ENCODE results near the gene ELP4.

The ELP4 gene

GRCh38 chr11:31478223-31478590 is 31.4 kb upstream of the ELP4 start:
- Histone ChIP-seq H3K27ac (replicated peaks; ENCODE audit: low read length) (no peak overlapping the region), H2AFZ (ENCODE audit: low read length) (no peak overlapping the region), H3K4me2 (ENCODE audit: insufficient read depth, low read length, poor library complexity, severe bottlenecking) (no peak overlapping the region), H3K27me3 (ENCODE audit: control insufficient read depth in 3 of 3, insufficient read depth in 3 of 3, low read depth in 1 of 3, low read length in 3 of 3) (no peaks in the 10 kb centered on the region), H3K4ac (ENCODE audit: low read length) (no peak overlapping the region), H3K9ac (ENCODE audit: low read depth, low read length, poor library complexity) (no peak overlapping the region), H4K91ac (ENCODE audit: low read depth, low read length, poor library complexity) (no peak overlapping the region), H3K23ac (ENCODE audit: low read depth, low read length, poor library complexity) (no peak overlapping the region), H3K4me1 (ENCODE audit: control insufficient read depth in 2 of 2, insufficient read depth in 1 of 2, low read depth in 1 of 2, low read length in 2 of 2) (peaks cover 3 to 4% of the 10 kb centered on the region in 2 donors), H3K18ac (ENCODE audit: low read length) (no peak overlapping the region), H3K4me3 (ENCODE audit: low read length in 2 of 2) (no peak overlapping the region), H3K9me3 (replicated peaks in 1 of 2; ENCODE audit: control insufficient read depth in 2 of 2, insufficient read depth in 1 of 2, low read depth in 1 of 2, low read length in 2 of 2) (peaks cover 0 to 4% of the 10 kb centered on the region in 2 donors), H2AK5ac (ENCODE audit: low read depth, low read length) (no peak overlapping the region), H3K14ac (ENCODE audit: low read length) (no peak overlapping the region), H2BK15ac (ENCODE audit: low read length) (no peak overlapping the region), H2BK120ac (ENCODE audit: low read depth, low read length) (no peak overlapping the region), H3K79me1 (ENCODE audit: low read depth, low read length) (peaks cover 2% of the 10 kb centered on the region), H3K36me3 (replicated peaks in 1 of 2; ENCODE audit: control insufficient read depth in 2 of 2, insufficient read depth in 2 of 2, low read length in 2 of 2) (no peaks in the 10 kb centered on the region), H4K8ac (ENCODE audit: low read depth, low read length) (no peak overlapping the region), H2BK12ac (ENCODE audit: low read length) (no peak overlapping the region), H2BK5ac (ENCODE audit: low read length) (no peak overlapping the region)
- no peak for DNase-seq (ENCODE audit: low spot score)
- WGBS, 2 donors (ENCODE audit: extremely low coverage in 2 of 2, insufficient read length in 2 of 2, insufficient replicate concordance in 1 of 2): no CpG with 5 or more reads among the region's 2 CpGs

GRCh38 chr11:31479066-31479465 is 30.5 kb upstream of the ELP4 start:
- no peak overlapping the region for H4K91ac ChIP-seq (ENCODE audit: low read depth, low read length, poor library complexity)

DNA sequence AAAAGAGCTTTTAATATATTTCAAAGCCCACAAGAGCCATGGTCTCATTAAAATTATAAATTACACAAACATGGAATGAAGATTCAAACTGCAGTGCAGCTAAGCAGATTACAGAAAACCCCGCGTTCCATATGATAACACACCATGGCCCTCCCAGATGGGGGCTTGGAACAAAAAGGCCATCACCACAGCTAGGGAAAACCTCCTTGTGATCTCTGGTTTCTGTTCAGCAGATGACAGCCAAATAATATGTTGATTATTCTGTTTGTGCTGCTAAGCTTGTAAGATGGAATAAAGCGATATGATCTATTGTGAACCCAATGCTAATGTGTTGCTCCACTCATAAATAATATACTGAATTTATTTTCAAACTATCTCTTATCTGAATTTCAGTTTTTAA is 28.6 kb upstream of the ELP4 start:
- H3K4ac ChIP-seq (ENCODE audit: low read length): no peak overlapping the region
- no peak overlapping the region for H2AK5ac ChIP-seq (ENCODE audit: low read depth, low read length)
- no peak overlapping the region for H2BK120ac ChIP-seq (ENCODE audit: low read depth, low read length)
- no peak overlapping the region for H2AFZ ChIP-seq (ENCODE audit: low read length)
- H3K14ac ChIP-seq (ENCODE audit: low read length): no peak overlapping the region
- no peak overlapping the region for H2BK5ac ChIP-seq (ENCODE audit: low read length)
- H3K36me3 ChIP-seq (replicated peaks in 1 of 2; ENCODE audit: control insufficient read depth in 2 of 2, insufficient read depth in 2 of 2, low read length in 2 of 2): no peaks in the 10 kb centered on the region
- H3K79me1 ChIP-seq (ENCODE audit: low read depth, low read length): peaks cover 2% of the 10 kb centered on the region
- H3K27ac ChIP-seq (replicated peaks; ENCODE audit: low read length): no peak overlapping the region
- H3K18ac ChIP-seq (ENCODE audit: low read length): no peak overlapping the region
- no peak for DNase-seq (ENCODE audit: low spot score)
- H3K9ac ChIP-seq (ENCODE audit: low read depth, low read length, poor library complexity): no peak overlapping the region
- H2BK12ac ChIP-seq (ENCODE audit: low read length): no peak overlapping the region
- no peak overlapping the region for H3K4me3 ChIP-seq (ENCODE audit: low read length in 2 of 2)
- WGBS, 2 donors (ENCODE audit: extremely low coverage in 2 of 2, insufficient read length in 2 of 2, insufficient replicate concordance in 1 of 2): no CpG with 5 or more reads among the region's 3 CpGs
- H3K9me3 ChIP-seq (replicated peaks in 1 of 2; ENCODE audit: control insufficient read depth in 2 of 2, insufficient read depth in 1 of 2, low read depth in 1 of 2, low read length in 2 of 2): peaks cover 0 to 4% of the 10 kb centered on the region in 2 donors
- no peak overlapping the region for H2BK15ac ChIP-seq (ENCODE audit: low read length)
- H3K23ac ChIP-seq (ENCODE audit: low read depth, low read length, poor library complexity): no peak overlapping the region
- H4K8ac ChIP-seq (ENCODE audit: low read depth, low read length): no peak overlapping the region
- H3K4me1 ChIP-seq (ENCODE audit: control insufficient read depth in 2 of 2, insufficient read depth in 1 of 2, low read depth in 1 of 2, low read length in 2 of 2): peaks cover 3 to 4% of the 10 kb centered on the region in 2 donors
- no peaks in the 10 kb centered on the region for H3K27me3 ChIP-seq (ENCODE audit: control insufficient read depth in 3 of 3, insufficient read depth in 3 of 3, low read depth in 1 of 3, low read length in 3 of 3)
- no peak overlapping the region for H3K4me2 ChIP-seq (ENCODE audit: insufficient read depth, low read length, poor library complexity, severe bottlenecking)
- no peak overlapping the region for H4K91ac ChIP-seq (ENCODE audit: low read depth, low read length, poor library complexity)

More at GRCh38 chr11:31479066-31479465, 30.5 kb upstream of the ELP4 start:
- no peak overlapping the region for H3K4me2 ChIP-seq (ENCODE audit: insufficient read depth, low read length, poor library complexity, severe bottlenecking)
- no peak overlapping the region for H3K4me3 ChIP-seq (ENCODE audit: low read length in 2 of 2)
- no peak overlapping the region for H3K27ac ChIP-seq (replicated peaks; ENCODE audit: low read length)
- no peak overlapping the region for H4K8ac ChIP-seq (ENCODE audit: low read depth, low read length)
- H3K9me3 ChIP-seq (replicated peaks in 1 of 2; ENCODE audit: control insufficient read depth in 2 of 2, insufficient read depth in 1 of 2, low read depth in 1 of 2, low read length in 2 of 2): peaks cover 0 to 4% of the 10 kb centered on the region in 2 donors
- no peak overlapping the region for H3K18ac ChIP-seq (ENCODE audit: low read length)
- no peak overlapping the region for H2BK5ac ChIP-seq (ENCODE audit: low read length)
- DNase-seq (ENCODE audit: low spot score): no peak
- H3K4me1 ChIP-seq (ENCODE audit: control insufficient read depth in 2 of 2, insufficient read depth in 1 of 2, low read depth in 1 of 2, low read length in 2 of 2): peaks cover 3 to 4% of the 10 kb centered on the region in 2 donors
- H2BK12ac ChIP-seq (ENCODE audit: low read length): no peak overlapping the region
- no peak overlapping the region for H2BK15ac ChIP-seq (ENCODE audit: low read length)
- no peak overlapping the region for H2AFZ ChIP-seq (ENCODE audit: low read length)
- no peak overlapping the region for H3K23ac ChIP-seq (ENCODE audit: low read depth, low read length, poor library complexity)
- H2AK5ac ChIP-seq (ENCODE audit: low read depth, low read length): no peak overlapping the region
- H3K27me3 ChIP-seq (ENCODE audit: control insufficient read depth in 3 of 3, insufficient read depth in 3 of 3, low read depth in 1 of 3, low read length in 3 of 3): no peaks in the 10 kb centered on the region
- H2BK120ac ChIP-seq (ENCODE audit: low read depth, low read length): no peak overlapping the region
- no peaks in the 10 kb centered on the region for H3K36me3 ChIP-seq (replicated peaks in 1 of 2; ENCODE audit: control insufficient read depth in 2 of 2, insufficient read depth in 2 of 2, low read length in 2 of 2)
- no CpG with 5 or more reads among the region's 4 CpGs for WGBS, 2 donors (ENCODE audit: extremely low coverage in 2 of 2, insufficient read length in 2 of 2, insufficient replicate concordance in 1 of 2)
- no peak overlapping the region for H3K14ac ChIP-seq (ENCODE audit: low read length)
- peaks cover 2% of the 10 kb centered on the region for H3K79me1 ChIP-seq (ENCODE audit: low read depth, low read length)
- no peak overlapping the region for H3K4ac ChIP-seq (ENCODE audit: low read length)
- H3K9ac ChIP-seq (ENCODE audit: low read depth, low read length, poor library complexity): no peak overlapping the region

DNA sequence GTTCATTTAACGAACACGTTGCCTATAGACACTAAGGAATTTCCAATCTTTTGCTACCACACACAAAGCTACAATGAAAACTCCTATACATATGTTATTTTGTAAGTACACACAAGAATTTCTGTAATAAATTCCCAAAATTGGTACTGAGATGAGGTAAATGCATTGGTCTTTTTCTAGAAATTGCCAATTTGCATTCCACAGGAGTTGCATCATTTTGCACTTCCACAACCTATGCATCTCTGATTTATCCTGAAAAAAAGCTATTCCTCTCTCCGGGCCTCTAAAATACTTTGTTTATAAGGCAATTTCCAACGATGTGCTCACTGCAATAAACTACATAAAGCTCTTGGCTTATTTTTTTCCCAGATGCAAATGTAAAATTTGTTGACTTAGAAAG is 25.1 kb upstream of the ELP4 start:
- Histone ChIP-seq H3K9me3 (replicated peaks in 1 of 2; ENCODE audit: control insufficient read depth in 2 of 2, insufficient read depth in 1 of 2, low read depth in 1 of 2, low read length in 2 of 2) (peaks cover 0 to 7% of the 10 kb centered on the region in 2 donors), H3K36me3 (replicated peaks in 1 of 2; ENCODE audit: control insufficient read depth in 2 of 2, insufficient read depth in 2 of 2, low read length in 2 of 2) (peaks cover 0 to 9% of the 10 kb centered on the region in 2 donors), H3K9ac (ENCODE audit: low read depth, low read length, poor library complexity) (no peak overlapping the region), H3K14ac (ENCODE audit: low read length) (no peak overlapping the region), H3K4me1 (ENCODE audit: control insufficient read depth in 2 of 2, insufficient read depth in 1 of 2, low read depth in 1 of 2, low read length in 2 of 2) (peaks cover 0 to 3% of the 10 kb centered on the region in 2 donors), H3K4me3 (ENCODE audit: low read length in 2 of 2) (no peak overlapping the region), H2BK12ac (ENCODE audit: low read length) (no peak overlapping the region), H3K27ac (replicated peaks; ENCODE audit: low read length) (no peak overlapping the region), H4K8ac (ENCODE audit: low read depth, low read length) (no peak overlapping the region), H3K27me3 (ENCODE audit: control insufficient read depth in 3 of 3, insufficient read depth in 3 of 3, low read depth in 1 of 3, low read length in 3 of 3) (no peaks in the 10 kb centered on the region), H3K4me2 (ENCODE audit: insufficient read depth, low read length, poor library complexity, severe bottlenecking) (no peak overlapping the region), H2BK120ac (ENCODE audit: low read depth, low read length) (no peak overlapping the region), H2AFZ (ENCODE audit: low read length) (no peak overlapping the region), H3K79me1 (ENCODE audit: low read depth, low read length) (peaks cover 2% of the 10 kb centered on the region), H3K4ac (ENCODE audit: low read length) (no peak overlapping the region), H2AK5ac (ENCODE audit: low read depth, low read length) (no peak overlapping the region), H3K23ac (ENCODE audit: low read depth, low read length, poor library complexity) (no peak overlapping the region), H3K18ac (ENCODE audit: low read length) (no peak overlapping the region), H2BK5ac (ENCODE audit: low read length) (no peak overlapping the region), H2BK15ac (ENCODE audit: low read length) (no peak overlapping the region), H4K91ac (ENCODE audit: low read depth, low read length, poor library complexity) (no peak overlapping the region)
- no peak for DNase-seq (ENCODE audit: low spot score)
- no CpG with 5 or more reads among the region's 4 CpGs for WGBS, 2 donors (ENCODE audit: extremely low coverage in 2 of 2, insufficient read length in 2 of 2, insufficient replicate concordance in 1 of 2)
